DMS153 treated with DMSO at 0.1 percent for 48 hours (cell line): ENCODE measurements around the gene LRP1B.

Experiments
- DNase-seq: peaks from one replicate; lab custom pipeline; 2025; ENCODE audit not compliant: unreplicated experiment; lab: John Stamatoyannopoulos, UW

Gene LRP1B

GRCh38 chr2:142042536-142043199 is 88.1 kb downstream of the LRP1B start:
- no peak for DNase-seq

DNA sequence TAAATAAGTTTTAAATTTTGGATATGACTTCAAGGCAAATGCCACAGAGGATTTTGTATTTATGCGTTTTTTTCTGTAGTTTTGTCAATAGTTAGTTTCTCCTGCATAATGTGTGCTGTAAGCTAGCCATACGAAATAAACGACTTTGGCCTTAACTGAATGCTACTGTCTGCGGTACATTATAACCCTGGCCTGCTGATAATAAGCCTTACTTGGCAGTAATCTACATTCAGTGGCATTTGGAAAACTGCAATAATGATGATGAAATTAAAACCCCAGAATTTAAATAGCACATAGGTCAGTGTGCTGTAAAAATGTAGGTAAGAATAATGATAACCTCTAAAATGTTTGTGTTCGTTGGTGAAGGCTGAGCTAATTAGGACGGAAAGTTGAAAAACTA is 88.8 kb downstream of the LRP1B start:
- no peak for DNase-seq

DNA sequence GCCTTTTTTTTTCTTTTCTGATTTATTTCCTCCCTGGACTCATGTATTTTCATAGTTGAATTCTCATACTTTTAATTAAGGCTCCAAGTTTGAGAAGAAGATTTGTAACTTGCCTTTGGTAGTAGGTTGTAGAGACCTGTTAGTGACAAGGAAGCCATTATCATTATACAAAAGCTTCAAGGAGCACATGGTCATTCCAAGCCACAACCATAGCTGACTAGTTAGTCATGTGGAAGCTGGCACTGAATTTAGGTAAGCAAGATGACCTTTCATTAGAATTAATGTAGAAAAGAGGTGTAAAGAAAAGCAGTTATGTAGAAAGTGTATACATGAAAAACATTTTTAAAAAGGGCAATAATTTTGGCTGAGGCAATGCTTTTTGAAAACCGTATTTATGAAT is 89.7 kb downstream of the LRP1B start:
- DNase-seq = no peak

- no peak for DNase-seq
Measured at GRCh38 chr2:142040556-142040955, 90.3 kb downstream of the LRP1B start.

DNA sequence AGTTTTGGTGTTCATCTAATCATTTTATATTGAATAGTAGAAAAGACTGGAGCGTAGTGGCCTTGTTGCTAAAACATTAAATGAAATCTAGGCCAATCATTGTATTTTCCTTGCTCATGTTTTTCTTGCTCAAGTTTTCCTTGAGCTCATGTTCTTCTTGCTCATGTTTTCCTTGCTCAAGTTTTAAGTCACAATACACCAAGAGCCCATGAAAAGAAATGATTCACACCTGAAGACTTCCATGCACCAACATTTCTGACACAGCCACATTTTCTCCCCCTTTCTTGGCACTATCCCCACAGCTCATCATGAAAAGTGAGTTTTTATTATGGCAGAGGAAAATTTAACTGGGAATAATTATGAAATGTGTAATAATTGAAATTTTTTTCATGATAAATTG is 92.0 kb downstream of the LRP1B start:
- DNase-seq = no peak

GRCh38 chr2:142037744-142038143 is 93.1 kb downstream of the LRP1B start:
- DNase-seq = peak; percentile 4

GRCh38 chr2:142037066-142037465 is 93.8 kb downstream of the LRP1B start:
- no peak for DNase-seq

DNA sequence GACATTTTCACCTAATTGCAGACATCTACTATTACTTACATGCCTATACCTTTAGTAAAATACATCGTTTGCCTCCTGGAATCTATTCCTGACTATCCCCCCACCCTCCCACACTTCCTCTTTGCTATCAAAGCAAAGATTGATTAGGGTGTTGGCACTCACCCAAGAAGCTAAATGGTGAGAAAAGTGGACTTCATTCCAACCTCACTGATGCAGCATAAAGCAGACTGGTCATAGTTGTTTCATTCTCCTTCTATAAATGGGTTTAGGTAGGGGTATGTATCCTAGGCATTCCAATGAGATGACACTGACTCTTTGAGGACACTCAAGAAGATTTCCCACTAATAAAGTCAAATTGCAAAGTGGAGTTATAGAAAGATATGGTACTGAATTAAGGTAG is 97.4 kb downstream of the LRP1B start:
- DNase-seq = no peak

- DNase-seq = no peak
Measured at GRCh38 chr2:142031656-142032055, 99.2 kb downstream of the LRP1B start.

GRCh38 chr2:142030735-142031134 is 100.1 kb downstream of the LRP1B start:
- DNase-seq = no peak

DNA sequence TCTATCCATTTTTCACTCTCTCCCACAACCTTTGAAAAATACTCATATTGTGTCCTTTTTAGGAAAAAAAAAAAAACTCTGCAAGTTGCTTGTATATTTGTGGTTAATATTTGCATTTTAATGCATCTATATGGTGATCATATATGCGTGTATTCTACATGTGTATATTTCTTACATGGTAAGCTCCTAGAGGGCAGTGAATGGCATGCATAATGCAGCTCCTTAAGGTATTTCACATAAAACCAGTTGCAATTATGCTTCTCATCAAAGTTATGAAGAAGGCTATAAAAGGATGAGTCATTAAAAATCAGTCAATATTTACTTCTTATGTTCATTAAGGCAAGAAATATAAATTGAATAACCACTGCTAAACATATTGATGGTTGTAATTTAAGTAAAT is 100.8 kb downstream of the LRP1B start:
- DNase-seq = no peak

- DNase-seq = no peak
Measured at GRCh38 chr2:142025394-142025793, 105.4 kb downstream of the LRP1B start.

DNA sequence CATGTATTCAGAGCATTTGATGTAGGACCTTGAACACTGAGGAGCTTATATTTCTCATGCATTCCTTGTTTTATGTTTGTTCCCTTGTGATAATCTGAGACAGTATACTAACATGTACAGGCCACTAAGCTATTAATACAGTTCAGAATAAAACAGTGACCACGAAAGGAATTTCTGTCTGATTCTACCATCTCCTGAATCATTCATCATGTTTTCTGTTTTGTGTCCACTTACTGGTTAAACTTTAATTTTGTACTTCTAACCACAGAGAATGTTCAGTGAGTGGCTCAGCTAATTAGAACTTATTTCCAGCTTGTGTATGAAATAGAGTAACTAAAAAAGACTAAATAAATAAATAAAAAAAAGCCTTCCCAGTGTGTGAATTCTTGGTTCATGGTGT is 110.4 kb downstream of the LRP1B start:
- DNase-seq = no peak

GRCh38 chr2:142014536-142014935 is 116.3 kb downstream of the LRP1B start:
- DNase-seq = no peak

DNA sequence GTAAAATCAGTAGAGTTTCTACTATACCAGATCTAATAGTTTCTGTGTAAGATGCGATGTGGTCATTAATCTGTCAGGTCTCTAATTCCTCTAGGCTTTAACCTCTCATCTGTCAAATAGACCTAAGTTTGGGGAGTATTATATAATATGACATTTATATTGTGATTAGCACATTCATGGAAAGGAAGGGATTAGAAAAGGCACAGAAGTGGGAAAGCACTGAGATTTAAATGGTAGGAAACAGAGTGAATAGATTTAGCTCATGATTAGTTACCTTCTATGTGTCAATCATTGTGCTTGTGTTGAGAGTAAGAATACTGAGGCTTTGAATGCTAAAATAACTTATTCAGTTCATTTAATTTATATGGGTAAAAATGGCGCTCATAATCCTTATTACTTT is 118.0 kb downstream of the LRP1B start:
- no peak for DNase-seq

- DNase-seq = no peak
Measured at GRCh38 chr2:142010477-142011270, 120.1 kb downstream of the LRP1B start.

GRCh38 chr2:142008135-142008744 is 122.6 kb downstream of the LRP1B start:
- DNase-seq = no peak

DNA sequence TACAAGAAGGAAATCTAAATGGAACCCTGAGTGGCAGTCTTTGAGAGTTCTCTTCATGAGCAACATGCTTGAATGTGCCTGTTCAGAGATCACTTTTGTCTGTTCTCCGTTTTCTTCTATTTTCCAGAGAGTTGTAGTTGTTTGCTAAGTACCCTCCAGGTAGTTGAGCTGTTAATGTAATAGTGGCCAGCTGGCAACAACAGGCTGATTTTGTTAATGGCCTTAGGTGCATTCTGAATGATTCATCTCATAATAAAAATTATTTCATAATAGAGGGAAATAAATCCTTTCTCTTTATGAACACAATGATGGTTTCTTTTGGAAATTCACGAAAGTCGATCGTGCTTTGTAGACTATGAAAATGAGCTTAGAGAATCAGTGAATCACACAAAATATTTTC is 136.8 kb downstream of the LRP1B start:
- no peak for DNase-seq

GRCh38 chr2:141992695-141993094 is 138.1 kb downstream of the LRP1B start:
- DNase-seq = no peak

GRCh38 chr2:141968433-141968832 is 162.4 kb downstream of the LRP1B start:
- DNase-seq = no peak

GRCh38 chr2:141967980-141968379 is 162.8 kb downstream of the LRP1B start:
- no peak for DNase-seq

DNA sequence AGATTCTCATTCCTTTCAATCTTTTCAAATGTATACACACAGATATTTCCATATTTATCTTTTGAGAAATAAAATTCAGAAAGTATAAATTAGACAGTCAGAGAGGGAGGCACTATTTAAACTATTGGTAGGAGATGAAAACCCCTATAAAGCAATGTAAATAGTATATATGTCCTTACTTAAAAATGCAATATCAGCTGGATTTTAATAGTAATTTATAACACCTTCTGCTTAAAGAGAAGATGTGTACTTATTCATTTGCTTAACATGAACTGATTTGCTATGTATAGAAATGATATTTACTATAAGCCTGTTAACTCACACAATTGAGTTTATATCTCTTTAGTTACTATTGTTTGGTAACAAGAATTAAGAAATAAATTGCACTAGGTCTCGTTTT is 163.3 kb downstream of the LRP1B start:
- no peak for DNase-seq
